Measurements from ENCODE around the gene PTPRD.

DNA sequence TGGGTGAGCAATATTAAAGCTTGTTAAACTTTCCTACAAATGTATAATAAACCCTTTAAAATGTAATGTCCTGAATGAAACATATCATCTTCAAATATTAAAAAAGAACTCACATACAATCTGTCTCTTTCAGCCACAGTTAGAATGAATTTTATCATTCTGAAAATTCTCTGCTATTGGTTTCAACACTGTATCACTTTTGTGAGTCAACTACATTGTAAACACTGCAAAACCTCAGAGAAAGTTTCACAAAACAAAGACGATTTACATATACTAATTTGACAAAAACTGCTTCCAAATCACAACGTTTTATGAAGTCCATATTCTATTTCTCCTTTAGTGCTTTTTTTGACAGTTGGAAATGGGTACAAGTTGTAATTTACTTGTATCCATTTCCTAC is 1781.2 kb downstream of the PTPRD start:
- TF ChIP-seq ZFP3 (tag by site-specific recombination; IDR thresholded peaks at IDR 0.05; ENCODE audit: low read depth) = no peak
- TF ChIP-seq, protein P1, sequence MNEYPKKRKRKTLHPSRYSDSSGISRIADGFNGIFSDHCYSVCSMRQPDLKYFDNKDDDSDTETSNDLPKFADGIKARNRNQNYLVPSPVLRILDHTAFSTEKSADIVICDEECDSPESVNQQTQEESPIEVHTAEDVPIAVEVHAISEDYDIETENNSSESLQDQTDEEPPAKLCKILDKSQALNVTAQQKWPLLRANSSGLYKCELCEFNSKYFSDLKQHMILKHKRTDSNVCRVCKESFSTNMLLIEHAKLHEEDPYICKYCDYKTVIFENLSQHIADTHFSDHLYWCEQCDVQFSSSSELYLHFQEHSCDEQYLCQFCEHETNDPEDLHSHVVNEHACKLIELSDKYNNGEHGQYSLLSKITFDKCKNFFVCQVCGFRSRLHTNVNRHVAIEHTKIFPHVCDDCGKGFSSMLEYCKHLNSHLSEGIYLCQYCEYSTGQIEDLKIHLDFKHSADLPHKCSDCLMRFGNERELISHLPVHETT (tag by site-specific recombination; IDR thresholded peaks at IDR 0.05) = no peak
- no peak for TF ChIP-seq ATF2 (tag by site-specific recombination; IDR thresholded peaks at IDR 0.05; ENCODE audit: low read depth)
- TF ChIP-seq, protein P2, sequence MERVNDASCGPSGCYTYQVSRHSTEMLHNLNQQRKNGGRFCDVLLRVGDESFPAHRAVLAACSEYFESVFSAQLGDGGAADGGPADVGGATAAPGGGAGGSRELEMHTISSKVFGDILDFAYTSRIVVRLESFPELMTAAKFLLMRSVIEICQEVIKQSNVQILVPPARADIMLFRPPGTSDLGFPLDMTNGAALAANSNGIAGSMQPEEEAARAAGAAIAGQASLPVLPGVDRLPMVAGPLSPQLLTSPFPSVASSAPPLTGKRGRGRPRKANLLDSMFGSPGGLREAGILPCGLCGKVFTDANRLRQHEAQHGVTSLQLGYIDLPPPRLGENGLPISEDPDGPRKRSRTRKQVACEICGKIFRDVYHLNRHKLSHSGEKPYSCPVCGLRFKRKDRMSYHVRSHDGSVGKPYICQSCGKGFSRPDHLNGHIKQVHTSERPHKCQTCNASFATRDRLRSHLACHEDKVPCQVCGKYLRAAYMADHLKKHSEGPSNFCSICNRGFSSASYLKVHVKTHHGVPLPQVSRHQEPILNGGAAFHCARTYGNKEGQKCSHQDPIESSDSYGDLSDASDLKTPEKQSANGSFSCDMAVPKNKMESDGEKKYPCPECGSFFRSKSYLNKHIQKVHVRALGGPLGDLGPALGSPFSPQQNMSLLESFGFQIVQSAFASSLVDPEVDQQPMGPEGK (tag by site-specific recombination; IDR thresholded peaks at IDR 0.05) = no peak
- no peak for TF ChIP-seq KLF8 (tag by site-specific recombination; IDR thresholded peaks at IDR 0.05)
- TF ChIP-seq ZSCAN18 (tag by site-specific recombination; IDR thresholded peaks at IDR 0.05) = no peak
- no peak for TF ChIP-seq CTCF (tag by site-specific recombination; IDR thresholded peaks at IDR 0.05)
